ENCODE results near the gene FADS3. TPM values are rescaled to one million over a fixed set of nuclear protein-coding genes. Genes with fewer than 3 reads are reported as not detected.
"Not testable (repeated sequence)": the region's sequence is repeated elsewhere in the genome, so short reads cannot be mapped to it uniquely, and the experiment has no call there.

Gene FADS3
- total RNA-seq, 1 experiment from 2014 or later: 39.5 TPM

GRCh38 chr11:61882879-61883278 is 8.5 kb downstream of the FADS3 start:
- Histone ChIP-seq H3K4me1 (ENCODE audit: low read length) (peaks cover 26% of the 10 kb centered on the region), H3K79me2 (ENCODE audit: low read length) (no peaks in the 10 kb centered on the region), H3K27ac (ENCODE audit: low read length) (no peak overlapping the region)

DNA sequence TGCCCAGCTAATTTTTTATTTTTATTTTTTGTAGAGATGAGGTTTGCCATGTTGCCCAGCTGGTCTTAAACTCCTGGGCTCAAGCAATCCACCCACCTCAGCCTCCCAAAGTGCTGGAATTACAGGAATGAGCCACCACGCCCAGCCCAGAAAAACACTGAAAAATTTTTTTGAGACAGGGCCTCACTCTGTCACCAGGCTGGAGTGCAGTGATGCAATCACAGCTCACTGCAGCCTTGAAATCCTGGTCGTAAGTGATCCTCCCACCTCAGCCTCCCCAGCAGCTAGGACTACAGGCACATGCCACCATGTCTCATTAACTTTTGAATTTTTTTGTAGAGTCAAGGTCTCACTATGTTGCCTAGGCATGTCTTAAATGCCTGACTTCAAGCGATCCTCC is 9.1 kb downstream of the FADS3 start:
- not testable (repeated sequence) for H2AFZ ChIP-seq (ENCODE audit: low read length); H3K9me2 ChIP-seq (replicated peaks; ENCODE audit: insufficient read depth, low read length); H3K9ac ChIP-seq (ENCODE audit: low read length); DNase-seq; H3K4me3 ChIP-seq (ENCODE audit: low read length); H4K20me1 ChIP-seq (ENCODE audit: insufficient read depth, low read depth, low read length); H3K36me3 ChIP-seq (ENCODE audit: insufficient read depth, low read length); H3K9me3 ChIP-seq (ENCODE audit: low read length); H3K4me2 ChIP-seq (ENCODE audit: low read depth, low read length, poor library complexity, severe bottlenecking); H3K79me2 ChIP-seq (ENCODE audit: low read length); H3K27me3 ChIP-seq (ENCODE audit: low read length); H3K27ac ChIP-seq (ENCODE audit: low read length)
- peaks cover 26% of the 10 kb centered on the region for H3K4me1 ChIP-seq (ENCODE audit: low read length)

More at GRCh38 chr11:61882879-61883278, 8.5 kb downstream of the FADS3 start:
- Histone ChIP-seq H3K4me2 (ENCODE audit: low read depth, low read length, poor library complexity, severe bottlenecking) (no peak overlapping the region), H3K4me3 (ENCODE audit: low read length) (no peak overlapping the region), H4K20me1 (ENCODE audit: insufficient read depth, low read depth, low read length) (no peaks in the 10 kb centered on the region), H3K36me3 (ENCODE audit: insufficient read depth, low read length) (no peaks in the 10 kb centered on the region), H3K9me3 (ENCODE audit: low read length) (no peaks in the 10 kb centered on the region; the same call in 1 of the 2 replicates), H3K27me3 (ENCODE audit: low read length) (no peaks in the 10 kb centered on the region), H2AFZ (ENCODE audit: low read length) (no peak overlapping the region), H3K9ac (ENCODE audit: low read length) (no peak overlapping the region), H3K9me2 (replicated peaks; ENCODE audit: insufficient read depth, low read length) (no peaks in the 10 kb centered on the region)
- no peak for DNase-seq

GRCh38 chr11:61881397-61881796 is 9.9 kb downstream of the FADS3 start:
- H3K27me3 ChIP-seq (ENCODE audit: low read length): no peaks in the 10 kb centered on the region
- H3K4me2 ChIP-seq (ENCODE audit: low read depth, low read length, poor library complexity, severe bottlenecking): peak overlapping the region; percentile 85
- no peaks in the 10 kb centered on the region for H3K9me2 ChIP-seq (replicated peaks; ENCODE audit: insufficient read depth, low read length)
- no peaks in the 10 kb centered on the region for H3K9me3 ChIP-seq (ENCODE audit: low read length)
- 0 out of 2 replicates have a peak overlapping the region, but pooled peaks have one; percentile 43 for H3K27ac ChIP-seq (ENCODE audit: low read length)
- no peaks in the 10 kb centered on the region for H3K79me2 ChIP-seq (ENCODE audit: low read length)
- H3K4me1 ChIP-seq (ENCODE audit: low read length): peaks cover 26% of the 10 kb centered on the region
- H3K4me3 ChIP-seq (ENCODE audit: low read length): no peak overlapping the region
- H2AFZ ChIP-seq (ENCODE audit: low read length): no peak overlapping the region
- H3K9ac ChIP-seq (ENCODE audit: low read length): peak overlapping the region; percentile 18; the same call in 1 of the 2 replicates
- H3K36me3 ChIP-seq (ENCODE audit: insufficient read depth, low read length): no peaks in the 10 kb centered on the region
- DNase-seq: no peak
- no peaks in the 10 kb centered on the region for H4K20me1 ChIP-seq (ENCODE audit: insufficient read depth, low read depth, low read length)

DNA sequence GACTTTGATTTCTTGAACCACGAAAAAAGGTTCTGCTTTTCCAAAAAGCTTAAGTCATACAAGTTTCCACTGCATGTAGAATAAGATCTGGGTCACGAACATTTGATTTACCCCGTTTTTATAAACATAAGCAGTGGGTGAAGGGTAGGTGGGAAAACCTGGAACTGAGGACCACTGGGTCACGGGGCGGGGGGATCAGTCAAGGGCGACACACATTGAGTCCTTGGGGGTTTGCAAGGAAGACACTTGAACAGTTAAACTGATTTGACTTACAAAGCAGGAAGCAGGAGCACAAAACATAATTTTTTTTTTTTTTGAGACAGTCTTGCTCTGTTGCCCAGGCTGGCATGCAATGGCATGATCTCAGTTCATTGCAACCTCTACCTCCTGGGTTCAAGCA is 10.9 kb downstream of the FADS3 start:
- H3K27ac ChIP-seq (ENCODE audit: low read length): peak overlapping the region; percentile 64
- peak overlapping the region; percentile 85 for H3K4me2 ChIP-seq (ENCODE audit: low read depth, low read length, poor library complexity, severe bottlenecking)
- H3K4me3 ChIP-seq (ENCODE audit: low read length): peak overlapping the region; percentile 66

DNA sequence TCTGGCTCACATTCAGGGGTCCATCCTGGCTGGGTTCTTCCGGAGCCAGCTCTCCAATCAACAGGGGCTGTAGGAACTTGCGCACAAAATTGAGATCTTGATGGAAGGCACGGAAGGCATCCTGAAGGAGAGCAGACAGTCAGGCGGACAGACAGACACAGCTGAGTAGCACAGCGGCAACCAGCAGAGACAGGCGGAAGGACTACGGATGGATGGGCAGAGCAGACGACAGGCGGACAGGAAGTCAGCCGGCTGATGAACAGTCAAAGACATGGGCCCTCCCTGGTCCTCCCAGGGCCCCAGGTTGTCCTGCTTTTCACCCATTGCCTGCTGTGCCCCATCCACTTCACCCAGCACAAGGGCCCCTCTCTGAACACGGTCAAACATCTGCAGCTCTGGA is 11.3 kb downstream of the FADS3 start:
- Histone ChIP-seq H3K9ac (ENCODE audit: low read length) (peak overlapping the region; percentile 70), H3K27ac (ENCODE audit: low read length) (peak overlapping the region; percentile 64), H4K20me1 (ENCODE audit: insufficient read depth, low read depth, low read length) (no peaks in the 10 kb centered on the region), H3K4me1 (ENCODE audit: low read length) (peaks cover 26% of the 10 kb centered on the region), H3K36me3 (ENCODE audit: insufficient read depth, low read length) (no peaks in the 10 kb centered on the region), H3K79me2 (ENCODE audit: low read length) (no peaks in the 10 kb centered on the region), H3K9me2 (replicated peaks; ENCODE audit: insufficient read depth, low read length) (no peaks in the 10 kb centered on the region), H3K27me3 (ENCODE audit: low read length) (no peaks in the 10 kb centered on the region), H3K9me3 (ENCODE audit: low read length) (no peaks in the 10 kb centered on the region), H3K4me3 (ENCODE audit: low read length) (peak overlapping the region; percentile 66), H2AFZ (ENCODE audit: low read length) (peak overlapping the region; percentile 92), H3K4me2 (ENCODE audit: low read depth, low read length, poor library complexity, severe bottlenecking) (peak overlapping the region; percentile 85)
- DNase-seq: peak; percentile 83

More for the DNA sequence above, 10.9 kb downstream of the FADS3 start:
- peak; percentile 89 for DNase-seq
- no peaks in the 10 kb centered on the region for H3K79me2 ChIP-seq (ENCODE audit: low read length)
- peak overlapping the region; percentile 70 for H3K9ac ChIP-seq (ENCODE audit: low read length)
- H2AFZ ChIP-seq (ENCODE audit: low read length): peak overlapping the region; percentile 92
- H3K9me3 ChIP-seq (ENCODE audit: low read length): no peaks in the 10 kb centered on the region
- H4K20me1 ChIP-seq (ENCODE audit: insufficient read depth, low read depth, low read length): no peaks in the 10 kb centered on the region
- H3K4me1 ChIP-seq (ENCODE audit: low read length): peaks cover 26% of the 10 kb centered on the region
- no peaks in the 10 kb centered on the region for H3K27me3 ChIP-seq (ENCODE audit: low read length)
- H3K9me2 ChIP-seq (replicated peaks; ENCODE audit: insufficient read depth, low read length): no peaks in the 10 kb centered on the region
- no peaks in the 10 kb centered on the region for H3K36me3 ChIP-seq (ENCODE audit: insufficient read depth, low read length)

DNA sequence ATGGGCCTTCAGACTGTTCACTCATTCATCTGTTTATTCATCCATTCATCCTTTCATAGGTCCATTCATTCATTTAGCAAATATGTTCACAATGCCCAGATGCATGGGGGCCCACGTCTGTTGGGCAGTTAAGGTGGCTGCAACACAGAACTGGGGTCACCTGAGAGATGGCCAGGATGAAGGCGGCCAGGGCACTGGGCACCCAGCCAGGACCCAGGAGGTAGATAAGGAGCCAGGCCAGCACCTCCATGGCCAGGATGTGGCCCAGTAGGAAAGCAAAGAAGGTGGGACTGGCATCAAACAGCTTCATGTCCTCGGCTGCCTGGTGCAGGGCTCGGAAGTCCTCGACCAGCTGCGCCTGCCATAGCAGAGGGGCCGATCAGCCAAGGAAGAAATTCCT is 12.2 kb downstream of the FADS3 start:
- Histone ChIP-seq H2AFZ (ENCODE audit: low read length) (no peak overlapping the region), H3K27me3 (ENCODE audit: low read length) (no peaks in the 10 kb centered on the region), H3K9ac (ENCODE audit: low read length) (peak overlapping the region; percentile 70; the same call in 1 of the 2 replicates), H3K27ac (ENCODE audit: low read length) (no peak overlapping the region), H4K20me1 (ENCODE audit: insufficient read depth, low read depth, low read length) (no peaks in the 10 kb centered on the region), H3K36me3 (ENCODE audit: insufficient read depth, low read length) (no peaks in the 10 kb centered on the region), H3K9me3 (ENCODE audit: low read length) (no peaks in the 10 kb centered on the region), H3K4me1 (ENCODE audit: low read length) (peaks cover 26% of the 10 kb centered on the region), H3K79me2 (ENCODE audit: low read length) (no peaks in the 10 kb centered on the region), H3K9me2 (replicated peaks; ENCODE audit: insufficient read depth, low read length) (no peaks in the 10 kb centered on the region), H3K4me3 (ENCODE audit: low read length) (peak overlapping the region; percentile 66; the same call in 1 of the 2 replicates), H3K4me2 (ENCODE audit: low read depth, low read length, poor library complexity, severe bottlenecking) (peak overlapping the region; percentile 85)
- DNase-seq: no peak

DNA sequence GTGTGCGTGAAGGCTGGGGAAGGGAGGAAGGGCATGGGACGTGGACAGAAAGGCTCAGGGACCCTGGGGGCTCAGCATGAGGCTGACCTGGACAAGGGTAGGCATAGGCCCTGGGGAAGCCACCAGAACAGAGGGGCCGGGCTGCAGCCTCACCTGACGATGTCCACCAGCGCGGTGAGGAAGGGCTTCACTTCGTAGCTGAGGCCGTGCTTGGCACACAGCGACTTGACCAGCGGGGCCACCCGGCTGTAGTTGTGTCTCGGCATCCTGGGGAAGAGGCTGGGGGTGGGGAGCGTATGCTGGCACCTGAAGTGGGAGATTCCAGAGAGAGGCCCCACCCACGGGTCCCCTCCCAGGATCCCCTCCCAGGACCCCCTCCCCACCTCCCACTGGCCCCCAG is 15.6 kb downstream of the FADS3 start:
- H3K9ac ChIP-seq (ENCODE audit: low read length): no peak overlapping the region
- H3K27ac ChIP-seq (ENCODE audit: low read length): no peak overlapping the region

DNA sequence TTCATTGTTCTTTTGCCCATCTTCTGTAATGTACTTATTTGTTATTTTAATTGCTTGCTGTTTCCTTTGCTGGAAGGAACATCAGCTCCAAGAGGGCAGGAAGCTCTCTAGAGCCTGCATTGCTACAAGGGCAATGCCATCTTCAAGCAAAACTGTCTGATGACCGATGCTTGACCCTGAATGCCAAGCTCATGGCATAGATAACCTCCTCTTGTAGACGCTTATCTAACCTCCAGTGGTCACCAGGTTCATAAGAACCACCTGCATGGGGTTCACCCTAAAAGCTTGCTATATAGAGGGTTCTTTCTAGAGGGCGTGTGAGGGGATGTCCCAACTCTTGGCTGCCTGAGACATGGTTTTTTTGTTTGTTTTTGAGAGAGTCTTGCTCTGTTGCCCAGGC is 16.5 kb downstream of the FADS3 start:
- H3K27me3 ChIP-seq (ENCODE audit: low read length): no peaks in the 10 kb centered on the region
- H4K20me1 ChIP-seq (ENCODE audit: insufficient read depth, low read depth, low read length): no peaks in the 10 kb centered on the region
- peaks cover 18% of the 10 kb centered on the region for H3K4me1 ChIP-seq (ENCODE audit: low read length)
- H3K4me2 ChIP-seq (ENCODE audit: low read depth, low read length, poor library complexity, severe bottlenecking): no peak overlapping the region
- no peak overlapping the region for H2AFZ ChIP-seq (ENCODE audit: low read length)
- no peaks in the 10 kb centered on the region for H3K36me3 ChIP-seq (ENCODE audit: insufficient read depth, low read length)
- H3K4me3 ChIP-seq (ENCODE audit: low read length): no peak overlapping the region
- no peaks in the 10 kb centered on the region for H3K79me2 ChIP-seq (ENCODE audit: low read length)
- no peaks in the 10 kb centered on the region for H3K9me2 ChIP-seq (replicated peaks; ENCODE audit: insufficient read depth, low read length)
- H3K9me3 ChIP-seq (ENCODE audit: low read length): no peaks in the 10 kb centered on the region
- H3K27ac ChIP-seq (ENCODE audit: low read length): no peak overlapping the region
- H3K9ac ChIP-seq (ENCODE audit: low read length): no peak overlapping the region
- no peak for DNase-seq

More for the DNA sequence above, 15.6 kb downstream of the FADS3 start:
- Histone ChIP-seq H3K4me2 (ENCODE audit: low read depth, low read length, poor library complexity, severe bottlenecking) (no peak overlapping the region), H3K9me2 (replicated peaks; ENCODE audit: insufficient read depth, low read length) (no peaks in the 10 kb centered on the region), H3K27me3 (ENCODE audit: low read length) (no peaks in the 10 kb centered on the region), H2AFZ (ENCODE audit: low read length) (no peak overlapping the region), H3K36me3 (ENCODE audit: insufficient read depth, low read length) (no peaks in the 10 kb centered on the region), H3K79me2 (ENCODE audit: low read length) (no peaks in the 10 kb centered on the region), H4K20me1 (ENCODE audit: insufficient read depth, low read depth, low read length) (no peaks in the 10 kb centered on the region), H3K4me1 (ENCODE audit: low read length) (peaks cover 22% of the 10 kb centered on the region), H3K9me3 (ENCODE audit: low read length) (no peaks in the 10 kb centered on the region), H3K4me3 (ENCODE audit: low read length) (no peak overlapping the region)
- DNase-seq: no peak

All from Karpas-422 (cell line).